ENCODE measurements around the gene PGAM2.

DNA sequence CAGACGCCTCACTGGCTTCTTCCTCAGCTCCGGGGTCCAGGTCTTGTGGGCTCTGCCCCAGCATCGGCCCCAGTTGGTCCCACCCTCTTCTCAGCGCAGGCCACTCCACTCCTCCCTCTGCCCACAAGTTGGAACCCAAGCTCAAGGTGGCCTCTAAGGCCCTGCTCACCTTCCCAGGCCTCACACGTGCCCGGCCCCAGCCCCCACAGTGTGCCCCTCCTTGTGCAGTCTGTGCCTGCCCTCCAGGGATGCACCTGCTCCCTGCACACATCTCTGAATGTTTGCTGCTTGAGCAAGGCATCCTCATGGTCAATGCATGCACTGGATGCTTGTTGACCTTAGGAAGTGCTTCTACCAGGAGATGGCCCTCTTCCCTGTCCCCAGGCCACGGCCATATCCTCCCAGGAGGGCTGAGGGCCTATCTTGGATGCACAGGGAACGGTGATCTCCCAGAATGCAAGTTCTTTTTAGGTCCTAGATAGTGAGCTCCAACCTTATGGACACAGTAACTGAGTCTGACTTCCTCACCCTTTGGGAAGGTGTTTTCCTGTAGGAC is 31.0 kb upstream of the PGAM2 start:
- no peak for TF ChIP-seq CTCF (IDR thresholded peaks at IDR 0.05)
- no peak for TF ChIP-seq POLR2AphosphoS5 (IDR thresholded peaks at IDR 0.05)

Measured in gastroesophageal sphincter (tissue), 3 donors.